Motor neuron (in vitro differentiated cells): ENCODE data around the gene LRRC3. TPM values are rescaled to one million over a fixed set of nuclear protein-coding genes. Genes with fewer than 3 reads are reported as not detected.

Experiments
- ATAC-seq, 8 experiments: fragments of 200-7000 bp; cut with Tn5 transposase; replicated peaks in 6 of 8; 2 replicates each; pipeline ENCODE4 v1.8.0; 2021; ENCODE audit warnings: mild to moderate bottlenecking in 8 of 8, moderate library complexity in 8 of 8
- H3K27ac ChIP-seq, 2 donors: fragments of 250-450 bp; sonication (Bioruptor Pico); 2 replicates each; pipeline ENCODE4 v1.9.0; 2021; ENCODE audit warnings: antibody characterized with exemption in 2 of 2, mild to moderate bottlenecking in 2 of 2, moderate library complexity in 1 of 2
- H3K4me1 ChIP-seq, 2 donors: fragments of 250-450 bp; sonication (Bioruptor Pico); replicated peaks in 1 of 2; 2 replicates each; pipeline ENCODE4 v1.6.1; 2021; ENCODE audit warnings: antibody characterized with exemption in 2 of 2, mild to moderate bottlenecking in 2 of 2, moderate library complexity in 1 of 2
- H3K4me3 ChIP-seq, 5 donors: fragments of 250-450 bp; sonication (Bioruptor Pico); 2 replicates each; pipeline ENCODE4 v1.9.0; 2021; ENCODE audit warnings: antibody characterized with exemption in 5 of 5, mild to moderate bottlenecking in 5 of 5, moderate library complexity in 4 of 5
- WGBS, 10 experiments: fragments of 450-650 bp; shearing (Covaris generic); methylation state at CpG; one replicate each; pipeline ENCODE4 v1.0.0; 2022; 5-methylcytosine and 5-hydroxymethylcytosine counted together
- in situ Hi-C, 9 experiments: fragments of 400-800 bp; cut with MboI; loops; one replicate each; pipeline ENCODE4 v1.15.0; 2021; ENCODE audit warnings: low sequenced_read_pairs in 9 of 9, low pct_unique_long_range_greater_than_20kb in 2 of 9; ENCODE audit not compliant: unreplicated experiment in 9 of 9
- total RNA-seq, 8 experiments: library from RNA; unstranded; fragments of 300-600 nt; gene quantifications; 2 replicates each; pipeline versions ENCODE4 v1.2.3 to v1.2.4, GENCODE V29; 2022

Gene LRRC3
- total RNA-seq, 8 experiments from 2014 or later, result 0.18 to 4.8 (median 2.6) TPM

- peaks cover 0 to 5% of the 10 kb centered on the region in 2 donors for H3K4me1 ChIP-seq
- in situ Hi-C loops, result no loop called here
- H3K4me3 ChIP-seq, result no peak overlapping the region
- no peak for ATAC-seq
- H3K27ac ChIP-seq, result no peak overlapping the region
- WGBS, 10 experiments, result no CpG with 5 or more reads among the region's 25 CpGs
Observed at GRCh38 chr21:44418108-44418875, 37.0 kb upstream of the LRRC3 start.

- in situ Hi-C loops, result no loop called here
- ATAC-seq, result no peak
- 40% methylated on average over 1 of the region's 8 CpGs; no CpG with 5 or more reads in 9 of the 10 experiments for WGBS, 10 experiments
- peaks cover 0 to 5% of the 10 kb centered on the region in 2 donors for H3K4me1 ChIP-seq
- H3K27ac ChIP-seq, result no peak overlapping the region
- H3K4me3 ChIP-seq, result no peak overlapping the region
Observed at GRCh38 chr21:44418876-44419230, 36.5 kb upstream of the LRRC3 start.

GRCh38 chr21:44419679-44420078 is 35.6 kb upstream of the LRRC3 start:
- in situ Hi-C loops, result no loop called here
- WGBS, 10 experiments, result 20 to 100% (median 64%) methylated on average over 1 to 3 of the region's 3 CpGs; no CpG with 5 or more reads in 2 of the 10 experiments
- no peaks in the 10 kb centered on the region for H3K4me1 ChIP-seq
- no peak overlapping the region for H3K27ac ChIP-seq
- no peak for ATAC-seq
- H3K4me3 ChIP-seq, result no peak overlapping the region

- no peak overlapping the region for H3K27ac ChIP-seq
- 0 to 100% (median 80%) methylated on average over 1 to 5 of the region's 14 CpGs; no CpG with 5 or more reads in 3 of the 10 experiments for WGBS, 10 experiments
- ATAC-seq, result no peak
- H3K4me1 ChIP-seq, result no peaks in the 10 kb centered on the region
- no peak overlapping the region for H3K4me3 ChIP-seq
- in situ Hi-C loops, result no loop called here
Observed at GRCh38 chr21:44420416-44421205, 34.7 kb upstream of the LRRC3 start.

- 0 to 93% (median 67%) methylated on average over 1 to 19 of the region's 26 CpGs; no CpG with 5 or more reads in 3 of the 10 experiments for WGBS, 10 experiments
- Histone ChIP-seq H3K27ac (no peak overlapping the region), H3K4me3 (no peak overlapping the region), H3K4me1 (no peaks in the 10 kb centered on the region)
- no peak for ATAC-seq
- in situ Hi-C loops, result no loop called here
Observed at GRCh38 chr21:44421901-44422840, 33.1 kb upstream of the LRRC3 start.

- no peaks in the 10 kb centered on the region for H3K4me1 ChIP-seq
- no peak for ATAC-seq
- in situ Hi-C loops, result no loop called here
- no peak overlapping the region for H3K27ac ChIP-seq
- 0 to 90% (median 73%) methylated on average over 1 to 3 of the region's 12 CpGs; no CpG with 5 or more reads in 6 of the 10 experiments for WGBS, 10 experiments
- H3K4me3 ChIP-seq, result no peak overlapping the region
Observed at GRCh38 chr21:44423312-44423821, 31.9 kb upstream of the LRRC3 start.

- H3K4me1 ChIP-seq, result no peaks in the 10 kb centered on the region
- ATAC-seq, result no peak
- H3K27ac ChIP-seq, result no peak overlapping the region
- in situ Hi-C loops, result no loop called here
- H3K4me3 ChIP-seq, result no peak overlapping the region
- 33 to 73% (median 70%) methylated on average over 1 to 3 of the region's 17 CpGs; no CpG with 5 or more reads in 7 of the 10 experiments for WGBS, 10 experiments
Observed at GRCh38 chr21:44423941-44424607, 31.2 kb upstream of the LRRC3 start.

- no peak for ATAC-seq
- 40 to 80% methylated on average over 1 to 3 of the region's 30 CpGs; no CpG with 5 or more reads in 8 of the 10 experiments for WGBS, 10 experiments
- Histone ChIP-seq H3K4me3 (no peak overlapping the region), H3K4me1 (no peaks in the 10 kb centered on the region), H3K27ac (no peak overlapping the region)
- in situ Hi-C loops, result no loop called here
Observed at GRCh38 chr21:44424608-44425306, 30.6 kb upstream of the LRRC3 start.

GRCh38 chr21:44425307-44425894 is 29.9 kb upstream of the LRRC3 start:
- ATAC-seq, result no peak
- WGBS, 10 experiments, result 65 to 91% (median 81%) methylated on average over 4 to 21 of the region's 40 CpGs; no CpG with 5 or more reads in 6 of the 10 experiments
- no peaks in the 10 kb centered on the region for H3K4me1 ChIP-seq
- H3K4me3 ChIP-seq, result no peak overlapping the region
- in situ Hi-C loops, result no loop called here
- H3K27ac ChIP-seq, result no peak overlapping the region

- WGBS, 10 experiments, result 79 to 82% methylated on average over 2 to 3 of the region's 13 CpGs; no CpG with 5 or more reads in 8 of the 10 experiments
- Histone ChIP-seq H3K4me3 (no peak overlapping the region), H3K27ac (no peak overlapping the region), H3K4me1 (no peaks in the 10 kb centered on the region)
- ATAC-seq, result no peak
- in situ Hi-C loops, result no loop called here
Observed at GRCh38 chr21:44425895-44426662, 29.2 kb upstream of the LRRC3 start.

GRCh38 chr21:44426663-44427191 is 28.6 kb upstream of the LRRC3 start:
- in situ Hi-C loops, result no loop called here
- Histone ChIP-seq H3K27ac (no peak overlapping the region), H3K4me3 (no peak overlapping the region), H3K4me1 (no peaks in the 10 kb centered on the region)
- no peak for ATAC-seq
- WGBS, 10 experiments, result 80 to 83% methylated on average over 4 to 8 of the region's 21 CpGs; no CpG with 5 or more reads in 8 of the 10 experiments
